K562 (cell line): ENCODE measurements around the gene SYNGR4. TPM values are rescaled to one million over a fixed set of nuclear protein-coding genes. Genes with fewer than 3 reads are reported as not detected.

Source experiments
- DMBX1 ChIP-seq: fragments of 250-450 bp; sonication (Bioruptor Pico); IDR thresholded peaks from 2 replicates; pipeline ENCODE4 v1.8.0; 2022; ENCODE audit warnings: inconsistent platforms, mild to moderate bottlenecking, moderate library complexity, borderline replicate concordance
- ETV5 ChIP-seq: sonication (generic); formaldehyde crosslinking; IDR thresholded peaks from 2 replicates; pipeline ENCODE4 v1.4.0; 2020; ENCODE audit warnings: low read depth, mild to moderate bottlenecking, missing genetic modification reagents
- EZH2 ChIP-seq: IDR thresholded peaks from 2 replicates; pipeline ENCODE4 v1.6.1; 2012; ENCODE audit warnings: low read depth, mild to moderate bottlenecking, inconsistent platforms, low read length, borderline replicate concordance
- FOSL1 ChIP-seq: fragments of 200-800 bp; sonication (Bioruptor generic); conservative IDR thresholded peaks from 2 replicates; pipeline ENCODE4 v1.6.1; 2016; ENCODE audit warnings: missing genetic modification characterization, missing compliant biosample characterization
- FUS ChIP-seq: fragments of 200-400 bp; formaldehyde crosslinking; optimal IDR thresholded peaks from 2 replicates; pipeline ENCODE3; 2017; ENCODE audit warnings: low read depth, low read length
- HSF4 ChIP-seq: fragments of 250-450 bp; sonication (Bioruptor Pico); IDR thresholded peaks from 2 replicates; pipeline ENCODE4 v2.1.2; 2022; ENCODE audit warnings: mild to moderate bottlenecking, moderate library complexity, borderline replicate concordance
- KAT2B ChIP-seq: IDR thresholded peaks from one replicate; pipeline ENCODE4 v1.6.1; 2012; ENCODE audit warnings: low read depth, mild to moderate bottlenecking, control low read depth, inconsistent platforms, low read length, moderate library complexity
- KLF10 ChIP-seq: fragments of 250-450 bp; sonication (Bioruptor Pico); IDR thresholded peaks from 2 replicates; pipeline ENCODE4 v1.6.1; 2021; ENCODE audit warnings: matching md5 sums
- MYBL2 ChIP-seq, 2 experiments: fragments of 450-650 bp in 1 of 2; sonication (generic) in 1 of 2; formaldehyde crosslinking in 1 of 2; IDR thresholded peaks; 2 replicates each; pipeline versions ENCODE4 v1.6.1 to v1.8.1; 2017 to 2022; ENCODE audit warnings: borderline replicate concordance in 1 of 2, inconsistent platforms in 1 of 2, low read depth in 1 of 2, mild to moderate bottlenecking in 1 of 2, missing genetic modification reagents in 1 of 2, moderate library complexity in 1 of 2
- MYNN ChIP-seq, 2 experiments: sonication (generic); formaldehyde crosslinking in 1 of 2; IDR thresholded peaks; 2 replicates each; pipeline versions ENCODE4 v1.5.0 to v1.6.1; 2016 to 2020; ENCODE audit warnings: antibody characterized with exemption in 1 of 2, missing genetic modification reagents in 1 of 2
- NFIX ChIP-seq: fragments of 250-450 bp; sonication (Bioruptor Pico); IDR thresholded peaks from 2 replicates; pipeline ENCODE4 v1.4.0; 2020; ENCODE audit warnings: low read depth, mild to moderate bottlenecking, moderate library complexity
- PHB2 ChIP-seq: fragments of 450-650 bp; IDR thresholded peaks from 2 replicates; pipeline ENCODE4 v1.6.1; 2017; ENCODE audit warnings: low read depth
- SIRT6 ChIP-seq: IDR thresholded peaks from one replicate; pipeline ENCODE4 v1.6.1; 2012; ENCODE audit warnings: low read depth, mild to moderate bottlenecking, control low read depth, inconsistent platforms, low read length, moderate library complexity
- SIX5 ChIP-seq, 2 experiments: IDR thresholded peaks; 2 replicates each; pipeline ENCODE4 v1.6.1; 2011; ENCODE audit warnings: low read length in 2 of 2, borderline replicate concordance in 1 of 2, low read depth in 1 of 2, mild to moderate bottlenecking in 1 of 2, moderate library complexity in 1 of 2; ENCODE audit not compliant: insufficient read depth in 1 of 2
- SMAD1 ChIP-seq: fragments of 150-350 bp; IDR thresholded peaks from 2 replicates; pipeline ENCODE4 v1.6.1; 2014; ENCODE audit warnings: low read length, low read depth; ENCODE audit not compliant: partially characterized antibody
- ZNF146 ChIP-seq: IDR thresholded peaks from one replicate; pipeline ENCODE4 v1.6.1; 2018; ENCODE audit warnings: missing compliant biosample characterization; ENCODE audit not compliant: unreplicated experiment
- ZNF239 ChIP-seq: fragments of 250-450 bp; sonication (Bioruptor Pico); IDR thresholded peaks from 2 replicates; pipeline ENCODE4 v1.4.0; 2020; ENCODE audit warnings: mild to moderate bottlenecking
- ZNF324 ChIP-seq: fragments of 250-450 bp; sonication (Bioruptor Pico); IDR thresholded peaks from 2 replicates; pipeline ENCODE4 v1.4.0; 2020; ENCODE audit warnings: mild to moderate bottlenecking
- ZNF785 ChIP-seq: fragments of 250-450 bp; sonication (Bioruptor Pico); IDR thresholded peaks from 2 replicates; pipeline ENCODE4 v1.4.0; 2020; ENCODE audit warnings: mild to moderate bottlenecking
- ZNF79 ChIP-seq: fragments of 250-450 bp; sonication (Bioruptor Pico); IDR thresholded peaks from 2 replicates; pipeline ENCODE4 v1.4.0; 2020; ENCODE audit warnings: low read depth, mild to moderate bottlenecking, moderate library complexity
- polyA plus RNA-seq, 8 experiments: library from polyadenylated mRNA; depleted of rRNA in 4 of 8; stranded (reverse) in 5 of 8; unstranded in 3 of 8; fragments of >200 nt; fragmentation: Nextera tagmentation in 2 of 8; fragmentation: Illumina TruSeq in 1 of 8; extraction: Ambion mirVana in 2 of 8; extraction: Trizol in 1 of 8; gene quantifications; 2 replicates each; pipeline versions ENCODE4 v1.2.1 to v1.2.3, GENCODE V29; 2011 to 2014; ENCODE audit warnings: inconsistent platforms in 1 of 8, missing spikeins in 1 of 8
- total RNA-seq, 7 experiments: library from RNA; depleted of rRNA in 6 of 7; stranded (reverse); fragments of >200 nt in 6 of 7; fragmentation: Illumina TruSeq in 2 of 7; extraction: Trizol in 2 of 7; gene quantifications; 2 replicates each; pipeline versions ENCODE4 v1.2.1 to v1.2.3, GENCODE V29; 2011 to 2021; ENCODE audit warnings: low replicate concordance in 1 of 7
- TF ChIP-seq, protein P1 (sequence below): fragments of 250-450 bp; sonication (Bioruptor Pico); IDR thresholded peaks from 2 replicates; pipeline ENCODE4 v1.5.0; 2022; ENCODE audit warnings: mild to moderate bottlenecking
- TF ChIP-seq, protein P2 (sequence below): fragments of 450-650 bp; IDR thresholded peaks from 2 replicates; pipeline ENCODE4 v1.6.1; 2018; ENCODE audit warnings: mild to moderate bottlenecking, low read depth; ENCODE audit not compliant: partially characterized antibody
- TF ChIP-seq, protein P3 (sequence below): sonication (generic); formaldehyde crosslinking; IDR thresholded peaks from 2 replicates; pipeline ENCODE4 v1.8.1; 2022; ENCODE audit warnings: missing genetic modification reagents

Gene SYNGR4
- total and polyA plus RNA-seq, 9 of the 15 experiments (the other 6 are each of a cell fraction or from before 2014, with no cell fraction given): 0.07 to 0.14 TPM; not detected in 7

DNA sequence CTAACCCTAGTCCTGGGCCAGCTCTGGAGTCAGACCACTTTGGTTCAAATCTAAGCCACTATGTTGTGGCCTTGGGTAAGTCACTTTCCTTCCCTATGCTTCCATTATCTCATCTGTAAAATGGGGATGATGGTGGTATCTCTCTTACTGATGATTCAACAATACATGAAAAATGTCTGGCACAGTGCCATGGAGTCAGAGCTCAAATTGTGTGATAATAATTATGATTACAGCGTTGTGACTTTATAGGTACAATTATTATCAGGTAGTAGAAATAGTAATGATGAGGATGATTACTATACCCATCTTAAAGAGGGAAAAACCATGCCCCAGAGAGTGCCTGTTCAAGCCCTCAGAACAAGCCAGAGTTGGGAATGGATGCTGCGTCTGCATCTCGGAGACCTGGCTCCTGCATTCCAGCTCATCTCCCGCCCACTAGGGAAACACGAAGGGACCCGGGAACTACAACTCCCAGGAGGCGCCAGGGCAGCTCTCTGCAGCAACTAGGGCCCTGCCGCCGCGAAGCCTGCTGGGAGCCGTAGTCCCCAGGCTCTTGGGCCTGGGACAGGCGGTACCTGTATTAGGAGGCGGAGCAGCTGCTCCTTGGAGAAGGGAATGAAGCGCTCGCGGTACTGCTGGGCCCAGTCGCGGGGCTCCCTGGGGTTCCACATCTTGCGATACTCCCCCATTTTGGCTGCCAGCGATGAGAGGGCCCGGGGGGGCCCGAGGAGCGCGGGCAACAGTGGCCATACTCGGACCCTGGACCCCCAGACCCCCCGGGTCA is 1.3 kb upstream of the SYNGR4 start (continued):
- TF ChIP-seq SIX5 (IDR thresholded peaks at IDR 0.05; ENCODE audit: borderline replicate concordance in 1 of 2, insufficient read depth in 1 of 2, low read depth in 1 of 2, low read length in 2 of 2): peak; percentile 96 to 98
- no peak for TF ChIP-seq PHB2
- TF ChIP-seq FUS: no peak
- no peak for TF ChIP-seq KAT2B
- TF ChIP-seq, protein P1, sequence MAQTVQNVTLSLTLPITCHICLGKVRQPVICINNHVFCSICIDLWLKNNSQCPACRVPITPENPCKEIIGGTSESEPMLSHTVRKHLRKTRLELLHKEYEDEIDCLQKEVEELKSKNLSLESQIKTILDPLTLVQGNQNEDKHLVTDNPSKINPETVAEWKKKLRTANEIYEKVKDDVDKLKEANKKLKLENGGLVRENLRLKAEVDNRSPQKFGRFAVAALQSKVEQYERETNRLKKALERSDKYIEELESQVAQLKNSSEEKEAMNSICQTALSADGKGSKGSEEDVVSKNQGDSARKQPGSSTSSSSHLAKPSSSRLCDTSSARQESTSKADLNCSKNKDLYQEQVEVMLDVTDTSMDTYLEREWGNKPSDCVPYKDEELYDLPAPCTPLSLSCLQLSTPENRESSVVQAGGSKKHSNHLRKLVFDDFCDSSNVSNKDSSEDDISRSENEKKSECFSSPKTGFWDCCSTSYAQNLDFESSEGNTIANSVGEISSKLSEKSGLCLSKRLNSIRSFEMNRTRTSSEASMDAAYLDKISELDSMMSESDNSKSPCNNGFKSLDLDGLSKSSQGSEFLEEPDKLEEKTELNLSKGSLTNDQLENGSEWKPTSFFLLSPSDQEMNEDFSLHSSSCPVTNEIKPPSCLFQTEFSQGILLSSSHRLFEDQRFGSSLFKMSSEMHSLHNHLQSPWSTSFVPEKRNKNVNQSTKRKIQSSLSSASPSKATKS (CRISPR knock-in tag): no peak
- no peak for TF ChIP-seq SMAD1
- 0 out of 2 replicates have a peak, but pooled peaks have one; percentile 42 for TF ChIP-seq NFIX (CRISPR knock-in tag)
- TF ChIP-seq HSF4 (CRISPR knock-in tag): no peak
- no peak for TF ChIP-seq ZNF79 (CRISPR knock-in tag)
- peak; percentile 52; the same call in 1 of the 2 replicates for TF ChIP-seq FOSL1
- TF ChIP-seq, protein P2, sequence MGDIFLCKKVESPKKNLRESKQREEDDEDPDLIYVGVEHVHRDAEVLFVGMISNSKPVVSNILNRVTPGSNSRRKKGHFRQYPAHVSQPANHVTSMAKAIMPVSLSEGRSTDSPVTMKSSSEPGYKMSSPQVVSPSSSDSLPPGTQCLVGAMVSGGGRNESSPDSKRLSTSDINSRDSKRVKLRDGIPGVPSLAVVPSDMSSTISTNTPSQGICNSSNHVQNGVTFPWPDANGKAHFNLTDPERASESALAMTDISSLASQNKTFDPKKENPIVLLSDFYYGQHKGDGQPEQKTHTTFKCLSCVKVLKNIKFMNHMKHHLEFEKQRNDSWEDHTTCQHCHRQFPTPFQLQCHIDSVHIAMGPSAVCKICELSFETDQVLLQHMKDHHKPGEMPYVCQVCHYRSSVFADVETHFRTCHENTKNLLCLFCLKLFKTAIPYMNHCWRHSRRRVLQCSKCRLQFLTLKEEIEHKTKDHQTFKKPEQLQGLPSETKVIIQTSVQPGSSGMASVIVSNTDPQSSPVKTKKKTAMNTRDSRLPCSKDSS: no peak
- no peak for TF ChIP-seq ZNF785 (CRISPR knock-in tag)
- TF ChIP-seq DMBX1 (CRISPR knock-in tag): peak; percentile 70; the same call in 1 of the 2 replicates
- no peak for TF ChIP-seq MYBL2 (IDR thresholded peaks at IDR 0.05; ENCODE audit: low read depth)
- no peak for TF ChIP-seq MYBL2 (CRISPR knock-in tag; IDR thresholded peaks at IDR 0.05; ENCODE audit: borderline replicate concordance)
- no peak for TF ChIP-seq EZH2
- TF ChIP-seq ZNF239: peak; percentile 52; the same call in 1 of the 2 replicates
- TF ChIP-seq SIRT6: no peak
- TF ChIP-seq, protein P3, sequence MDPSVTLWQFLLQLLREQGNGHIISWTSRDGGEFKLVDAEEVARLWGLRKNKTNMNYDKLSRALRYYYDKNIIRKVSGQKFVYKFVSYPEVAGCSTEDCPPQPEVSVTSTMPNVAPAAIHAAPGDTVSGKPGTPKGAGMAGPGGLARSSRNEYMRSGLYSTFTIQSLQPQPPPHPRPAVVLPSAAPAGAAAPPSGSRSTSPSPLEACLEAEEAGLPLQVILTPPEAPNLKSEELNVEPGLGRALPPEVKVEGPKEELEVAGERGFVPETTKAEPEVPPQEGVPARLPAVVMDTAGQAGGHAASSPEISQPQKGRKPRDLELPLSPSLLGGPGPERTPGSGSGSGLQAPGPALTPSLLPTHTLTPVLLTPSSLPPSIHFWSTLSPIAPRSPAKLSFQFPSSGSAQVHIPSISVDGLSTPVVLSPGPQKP (CRISPR knock-in tag): no peak
- TF ChIP-seq ZNF324 (CRISPR knock-in tag): no peak
- TF ChIP-seq ZNF146: no peak
- no peak for TF ChIP-seq KLF10
- TF ChIP-seq MYNN (IDR thresholded peaks at IDR 0.05): no peak
- TF ChIP-seq MYNN (CRISPR knock-in tag; IDR thresholded peaks at IDR 0.05): no peak
- TF ChIP-seq ETV5 (CRISPR knock-in tag): no peak; the same call in 1 of the 2 replicates
